Breast epithelium (tissue), 3 donors: Measurements from ENCODE around the gene KLB.

ENCODE experiments used
- CTCF ChIP-seq, 3 donors: fragments of 450-650 bp; IDR thresholded peaks; one replicate each; pipeline ENCODE4 v1.5.1; 2016 to 2017; ENCODE audit warnings: antibody characterized with exemption in 3 of 3, mild to moderate bottlenecking in 3 of 3, moderate library complexity in 3 of 3
- POLR2A ChIP-seq: fragments of 450-650 bp; IDR thresholded peaks from one replicate; pipeline ENCODE4 v1.6.1; 2016; ENCODE audit warnings: antibody characterized with exemption, mild to moderate bottlenecking, moderate library complexity

GRCh38 chr4:39442998-39443397 is 36.3 kb downstream of the KLB start:
- no peak for TF ChIP-seq POLR2A
- TF ChIP-seq CTCF (IDR thresholded peaks at IDR 0.05): no peak
